Keratinocyte (primary cell): ENCODE data around the gene HTT-AS. TPM values are rescaled to one million over a fixed set of nuclear protein-coding genes. Genes with fewer than 3 reads are reported as not detected.
A peak's percentile ranks its signal among the peaks of the same experiment; 100 is the strongest.

Experiments used
- DNase-seq: peaks from one replicate; pipeline ENCODE4 v3.0.0-alpha.2; 2011; ENCODE audit warnings: low read depth, missing footprints, low spot score
- FAIRE-seq: peaks from 2 replicates; lab custom pipeline; 2011; peaks lifted over from hg19 to GRCh38; lab: Jason Lieb, UNC
- H2AFZ ChIP-seq: 2 replicates; pipeline ENCODE4 v1.6.0; 2012; ENCODE audit warnings: low read length, control low read depth, inconsistent platforms; ENCODE audit not compliant: control insufficient read depth
- H3K27ac ChIP-seq: 2 replicates; pipeline ENCODE4 v1.5.1; 2011; ENCODE audit warnings: low read length; ENCODE audit not compliant: control insufficient read depth, insufficient read depth
- H3K27me3 ChIP-seq: 3 replicates; pipeline ENCODE4 v1.6.0; 2011; ENCODE audit warnings: low read length; ENCODE audit not compliant: control insufficient read depth, insufficient read depth; ENCODE audit errors: extremely low read depth
- H3K36me3 ChIP-seq, 2 experiments: 2 replicates in 1 of 2; 3 replicates in 1 of 2; pipeline ENCODE4 v1.5.1; 2011; ENCODE audit warnings: low read length in 2 of 2, mild to moderate bottlenecking in 1 of 2; ENCODE audit not compliant: control insufficient read depth in 2 of 2, insufficient read depth in 2 of 2; ENCODE audit errors: extremely low read depth in 1 of 2
- H3K4me1 ChIP-seq: 3 replicates; pipeline ENCODE4 v1.5.1; 2011; ENCODE audit warnings: low read length; ENCODE audit not compliant: control insufficient read depth, insufficient read depth; ENCODE audit errors: extremely low read depth
- H3K4me2 ChIP-seq: 3 replicates; pipeline ENCODE4 v1.6.0; 2011; ENCODE audit warnings: low read depth, low read length; ENCODE audit not compliant: control insufficient read depth, insufficient read depth; ENCODE audit errors: extremely low read depth
- H3K4me3 ChIP-seq, 3 experiments: fragments of 200-600 bp in 1 of 3; sonication (generic) in 1 of 3; 2 replicates in 2 of 3; 3 replicates in 1 of 3; pipeline ENCODE4 v1.5.1; 2011 to 2016; ENCODE audit warnings: low read length in 3 of 3, mild to moderate bottlenecking in 3 of 3, control low read depth in 2 of 3, inconsistent platforms in 1 of 3, low read depth in 1 of 3, mixed read lengths in 1 of 3, mixed run types in 1 of 3, moderate library complexity in 1 of 3; ENCODE audit not compliant: control insufficient read depth in 2 of 3, insufficient read depth in 2 of 3; ENCODE audit errors: extremely low read depth in 1 of 3
- H3K79me2 ChIP-seq: 2 replicates; pipeline ENCODE4 v1.6.0; 2012; ENCODE audit warnings: low read length; ENCODE audit not compliant: control insufficient read depth, insufficient read depth
- H3K9ac ChIP-seq: 3 replicates; pipeline ENCODE4 v1.6.0; 2011; ENCODE audit warnings: low read length; ENCODE audit not compliant: control insufficient read depth, insufficient read depth; ENCODE audit errors: extremely low read depth
- H3K9me1 ChIP-seq: 3 replicates; pipeline ENCODE4 v1.6.0; 2011; ENCODE audit warnings: low read length; ENCODE audit not compliant: control insufficient read depth, insufficient read depth; ENCODE audit errors: extremely low read depth
- H3K9me3 ChIP-seq: 2 replicates; pipeline ENCODE4 v1.5.1; 2012; ENCODE audit warnings: low read depth, low read length; ENCODE audit not compliant: control insufficient read depth
- H4K20me1 ChIP-seq: 3 replicates; pipeline ENCODE4 v1.6.0; 2011; ENCODE audit warnings: low read length; ENCODE audit not compliant: control insufficient read depth, insufficient read depth; ENCODE audit errors: extremely low read depth
- CTCF ChIP-seq, 3 experiments: IDR thresholded peaks in 1 of 3; conservative IDR thresholded peaks in 1 of 3; optimal IDR thresholded peaks in 1 of 3; 2 replicates in 2 of 3; 3 replicates in 1 of 3; pipeline versions ENCODE3 to v1.5.1; 2011; ENCODE audit warnings: low read length in 3 of 3, mild to moderate bottlenecking in 3 of 3, moderate library complexity in 2 of 3, control low read depth in 1 of 3, inconsistent platforms in 1 of 3; ENCODE audit not compliant: insufficient read depth in 2 of 3; ENCODE audit errors: extremely low read depth in 1 of 3
- EZH2 ChIP-seq: IDR thresholded peaks from one replicate; pipeline ENCODE4 v1.6.1; 2012; ENCODE audit warnings: inconsistent platforms, mild to moderate bottlenecking, low read length, moderate library complexity
- dilution Hi-C: fragments of 300-500 bp; cut with MboI; formaldehyde crosslinking; loops from one replicate; pipeline ENCODE4 v1.7.0; 2020; ENCODE audit warnings: low sequenced_read_pairs; ENCODE audit not compliant: extremely low pct_ligation_motif_present
- polyA plus RNA-seq, 5 experiments: library from polyadenylated mRNA; depleted of rRNA in 3 of 5; stranded (reverse) in 3 of 5; stranded (forward) in 1 of 5; unstranded in 1 of 5; fragments of >200 nt; gene quantifications; 1 replicate in 1 of 5; 2 replicates in 3 of 5; 3 replicates in 1 of 5; pipeline versions ENCODE4 v1.2.1 to v1.2.3, GENCODE V29; 2011 to 2012; ENCODE audit warnings: missing spikeins in 2 of 5, low read depth in 1 of 5, low replicate concordance in 1 of 5

Gene HTT-AS
- polyA plus RNA-seq, 1 donor (not counting 4 experiments of a cell fraction or from before 2014, with no cell fraction given), result not detected

GRCh38 chr4:3115637-3116270, 41.4 kb upstream of the HTT-AS start:
- DNase-seq (no peak), FAIRE-seq (no peak)
- H3K4me3 ChIP-seq, result no peak overlapping the region
- H3K27ac ChIP-seq, result no peak overlapping the region
- no peaks in the 10 kb centered on the region for H4K20me1 ChIP-seq
- H3K4me1 ChIP-seq, result peaks cover 18% of the 10 kb centered on the region
- H2AFZ ChIP-seq, result no peak overlapping the region
- dilution Hi-C loops, result no loop called here
- H3K9me1 ChIP-seq, result no peaks in the 10 kb centered on the region
- H3K9ac ChIP-seq, result no peak overlapping the region
- H3K4me2 ChIP-seq, result no peak overlapping the region
- H3K36me3 ChIP-seq, result peaks cover 21 to 29% of the 10 kb centered on the region in 2 experiments
- H3K79me2 ChIP-seq, result no peaks in the 10 kb centered on the region
- no peaks in the 10 kb centered on the region for H3K27me3 ChIP-seq
- H3K9me3 ChIP-seq, result no peaks in the 10 kb centered on the region
- TF ChIP-seq EZH2, result no peak
- no peak for TF ChIP-seq CTCF (optimal IDR thresholded peaks at IDR 0.05 in 1 of 3, IDR thresholded peaks at IDR 0.05 in 1 of 3, conservative IDR thresholded peaks at IDR 0.05 in 1 of 3; ENCODE audit: extremely low read depth in 1 of 3, insufficient read depth in 2 of 3, low read length in 3 of 3)

- H3K4me2 ChIP-seq, result no peak overlapping the region
- dilution Hi-C loops, result no loop called here
- no peaks in the 10 kb centered on the region for H3K27me3 ChIP-seq
- H3K79me2 ChIP-seq, result no peaks in the 10 kb centered on the region
- peaks cover 18% of the 10 kb centered on the region for H3K4me1 ChIP-seq
- no peak overlapping the region for H3K4me3 ChIP-seq
- no peaks in the 10 kb centered on the region for H3K9me3 ChIP-seq
- H2AFZ ChIP-seq, result no peak overlapping the region
- FAIRE-seq (no peak), DNase-seq (peak; percentile 19)
- H3K9ac ChIP-seq, result no peak overlapping the region
- H3K36me3 ChIP-seq, result peaks cover 21 to 29% of the 10 kb centered on the region in 2 experiments
- no peak overlapping the region for H3K27ac ChIP-seq
- no peaks in the 10 kb centered on the region for H4K20me1 ChIP-seq
- H3K9me1 ChIP-seq, result no peaks in the 10 kb centered on the region
- no peak for TF ChIP-seq CTCF (optimal IDR thresholded peaks at IDR 0.05 in 1 of 3, IDR thresholded peaks at IDR 0.05 in 1 of 3, conservative IDR thresholded peaks at IDR 0.05 in 1 of 3; ENCODE audit: extremely low read depth in 1 of 3, insufficient read depth in 2 of 3, low read length in 3 of 3)
- TF ChIP-seq EZH2, result no peak
Observed at GRCh38 chr4:3114377-3114776, 40.0 kb upstream of the HTT-AS start.
